ENCODE data around the gene GPR150.

GPR150 gene

GRCh38 chr5:95620030-95620869 is at the start of gene GPR150:
TSS of gene GPR150 (plus strand) at chr5:95620087. CDS start at chr5:95620276, 189 bp downstream.
- no peak for DNase-seq (ENCODE audit: low read depth)

GRCh38 chr5:95572016-95572415 is 47.9 kb upstream of the GPR150 start:
- DNase-seq (ENCODE audit: low read depth) = no peak

- no peak for DNase-seq (ENCODE audit: low read depth)
Observed at GRCh38 chr5:95581576-95581975, 38.3 kb upstream of the GPR150 start.

DNA sequence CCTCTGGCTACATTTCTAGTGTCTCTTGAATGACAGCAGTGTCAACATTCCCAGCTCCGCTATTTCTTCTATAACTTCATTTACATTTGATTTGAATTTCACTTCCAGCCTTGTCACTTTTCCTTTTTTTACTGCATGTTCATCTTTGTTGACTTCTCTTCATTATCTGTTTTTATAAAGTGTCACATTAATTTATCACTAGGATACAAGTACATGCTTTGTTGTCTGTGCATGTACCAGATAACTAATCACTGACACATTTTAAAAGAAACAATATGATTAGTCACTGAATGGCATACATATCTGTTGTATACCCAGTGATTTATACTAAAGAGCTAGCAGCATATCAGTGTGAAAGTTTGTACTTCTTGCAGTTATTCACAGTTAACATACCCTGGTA is 35.9 kb upstream of the GPR150 start:
- no peak for DNase-seq (ENCODE audit: low read depth)

GRCh38 chr5:95590880-95591279 is 29.0 kb upstream of the GPR150 start:
- DNase-seq (ENCODE audit: low read depth) = no peak

GRCh38 chr5:95591490-95591901 is 28.4 kb upstream of the GPR150 start:
- no peak for DNase-seq (ENCODE audit: low read depth)

DNA sequence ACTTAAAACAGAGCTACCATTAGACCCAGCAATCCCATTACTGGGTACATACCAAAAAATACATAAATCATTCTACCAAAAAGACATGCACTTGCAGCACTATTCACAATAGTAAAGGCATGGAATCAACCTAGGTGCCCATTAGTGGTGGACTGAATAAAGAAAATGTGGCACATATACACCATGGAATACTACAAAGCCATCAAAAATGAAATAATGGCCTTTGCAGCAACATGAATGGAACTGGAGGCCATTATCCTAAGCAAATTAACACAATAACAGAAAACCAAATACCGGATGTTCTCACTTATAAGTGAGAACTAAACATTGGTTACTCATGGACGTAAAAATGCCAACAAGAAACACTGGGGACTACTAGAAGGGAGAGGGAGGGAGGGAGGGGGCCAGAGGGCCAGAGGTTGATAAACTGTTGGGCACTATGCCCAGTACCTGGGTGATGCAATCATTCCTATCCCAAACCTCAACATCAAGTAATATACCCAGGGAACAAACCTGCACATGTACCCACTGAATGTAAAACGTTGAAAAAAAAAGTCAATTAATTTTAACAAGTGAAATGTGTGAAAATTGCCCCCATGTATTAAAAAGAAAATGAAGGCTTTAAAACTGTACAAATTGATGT is 24.5 kb upstream of the GPR150 start:
- DNase-seq (ENCODE audit: low read depth) = no peak

GRCh38 chr5:95599252-95599651 is 20.6 kb upstream of the GPR150 start:
- DNase-seq (ENCODE audit: low read depth) = no peak

- no peak for DNase-seq (ENCODE audit: low read depth)
Observed at GRCh38 chr5:95600557-95600956, 19.3 kb upstream of the GPR150 start.

DNA sequence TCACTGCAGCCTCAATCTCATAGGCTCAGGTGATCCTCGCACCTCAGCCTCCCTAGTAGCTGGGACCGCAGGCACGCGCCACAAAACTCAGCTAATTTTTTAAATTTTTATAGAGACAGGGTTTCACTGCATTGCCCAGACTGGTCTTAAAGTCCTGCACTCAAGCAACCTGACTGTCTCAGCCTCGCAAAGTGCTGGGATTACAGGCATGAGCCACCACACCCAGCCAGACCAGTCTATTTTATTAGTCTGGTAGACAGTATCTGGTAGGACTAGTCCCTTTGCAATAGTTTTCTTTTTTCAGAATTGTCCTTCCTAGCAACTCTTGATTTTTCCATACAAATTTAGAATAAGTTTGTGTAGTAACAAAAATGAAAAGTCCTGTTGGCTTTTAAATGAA is 14.1 kb upstream of the GPR150 start:
- DNase-seq (ENCODE audit: low read depth) = no peak

DNA sequence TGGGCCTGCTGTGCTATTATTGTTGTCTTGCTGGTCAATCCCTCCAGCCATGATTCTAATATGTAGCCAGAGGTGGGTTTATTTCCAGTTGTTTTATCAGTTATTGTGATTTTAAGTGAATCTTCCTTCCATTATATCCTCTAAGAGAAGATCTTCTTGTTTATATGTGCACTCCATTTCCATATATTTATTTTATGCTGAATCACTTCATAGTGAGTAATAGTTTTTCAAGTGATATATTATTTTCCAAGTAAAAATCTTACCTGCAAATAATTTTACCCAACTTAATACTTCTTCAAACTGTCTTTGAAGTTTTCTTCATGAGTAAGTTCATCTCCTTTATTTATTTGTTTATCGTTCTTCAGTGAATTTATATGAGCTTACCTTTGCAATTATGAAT is 13.5 kb upstream of the GPR150 start:
- no peak for DNase-seq (ENCODE audit: low read depth)

DNA sequence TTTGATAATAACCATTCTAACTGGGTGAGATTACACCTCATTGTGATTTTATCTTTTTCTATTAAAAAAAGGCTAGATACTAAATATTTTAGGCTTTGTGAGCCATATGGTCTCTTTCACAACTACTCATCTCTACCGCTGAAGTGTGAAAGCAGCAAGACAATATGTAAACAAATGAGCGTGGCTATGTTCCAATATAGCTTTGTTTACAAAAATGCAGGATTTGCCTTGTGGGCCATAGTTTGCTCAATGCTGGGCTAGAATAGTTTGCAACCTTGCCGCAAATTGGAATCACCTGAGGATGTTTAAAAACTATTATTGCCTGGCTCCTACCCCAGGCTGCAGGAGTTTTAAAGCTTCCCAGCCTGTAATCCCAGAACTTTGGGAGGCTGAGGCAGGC is 10.2 kb upstream of the GPR150 start:
- no peak for DNase-seq (ENCODE audit: low read depth)

- DNase-seq (ENCODE audit: low read depth) = no peak
Observed at GRCh38 chr5:95610546-95610945, 9.3 kb upstream of the GPR150 start.

DNA sequence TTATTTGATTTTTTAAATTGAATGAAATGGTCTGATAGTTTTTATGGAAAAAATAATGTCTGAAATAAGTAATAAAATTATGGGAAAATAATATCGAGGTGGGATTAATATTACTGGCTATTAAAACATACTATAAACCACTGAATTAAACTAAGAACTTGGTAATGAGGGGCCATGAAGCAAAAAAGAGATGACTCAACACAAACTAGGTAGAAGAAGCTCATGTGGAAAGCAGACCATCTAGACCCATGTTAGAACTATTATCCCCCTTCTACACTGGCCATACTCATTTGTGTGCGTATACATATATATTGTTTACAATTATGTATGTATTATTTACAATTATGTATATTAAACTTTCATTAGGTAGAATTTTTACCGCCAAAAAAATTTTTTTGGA is 8.5 kb upstream of the GPR150 start:
- DNase-seq (ENCODE audit: low read depth) = no peak

GRCh38 chr5:95613514-95613913 is 6.4 kb upstream of the GPR150 start:
- DNase-seq (ENCODE audit: low read depth) = no peak

- DNase-seq (ENCODE audit: low read depth) = no peak
Observed at GRCh38 chr5:95615164-95615467, 4.8 kb upstream of the GPR150 start.

GRCh38 chr5:95617057-95617456 is 2.8 kb upstream of the GPR150 start:
- DNase-seq (ENCODE audit: low read depth) = no peak

- no peak for DNase-seq (ENCODE audit: low read depth)
Observed at GRCh38 chr5:95619096-95619495, 791 bp upstream of the GPR150 start.

DNA sequence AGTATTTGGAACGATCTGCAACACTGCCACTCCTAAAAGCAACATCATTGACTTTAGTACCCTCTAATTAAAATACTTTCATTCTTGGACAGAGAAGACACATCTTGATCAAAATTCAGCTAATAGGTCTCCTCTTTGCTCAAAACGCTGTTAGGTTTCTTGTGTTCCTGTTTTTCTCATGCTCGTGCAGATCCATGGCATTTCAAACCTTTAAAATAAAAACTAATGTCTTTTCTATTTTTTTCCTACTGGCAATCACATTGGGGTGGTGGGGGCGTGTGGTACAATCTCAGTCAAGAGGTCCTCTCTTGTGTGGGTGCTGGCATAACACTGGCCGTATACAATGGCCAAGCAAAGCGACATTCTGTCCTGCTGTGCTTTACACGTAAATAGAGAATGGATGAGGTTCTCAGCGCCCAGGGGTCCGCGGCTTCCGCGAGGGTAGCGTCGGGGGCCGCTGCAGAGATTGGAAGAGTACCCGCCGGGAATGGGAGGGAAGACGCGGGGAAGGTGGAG is 315 bp upstream of the GPR150 start:
- DNase-seq (ENCODE audit: low read depth) = no peak

DNA sequence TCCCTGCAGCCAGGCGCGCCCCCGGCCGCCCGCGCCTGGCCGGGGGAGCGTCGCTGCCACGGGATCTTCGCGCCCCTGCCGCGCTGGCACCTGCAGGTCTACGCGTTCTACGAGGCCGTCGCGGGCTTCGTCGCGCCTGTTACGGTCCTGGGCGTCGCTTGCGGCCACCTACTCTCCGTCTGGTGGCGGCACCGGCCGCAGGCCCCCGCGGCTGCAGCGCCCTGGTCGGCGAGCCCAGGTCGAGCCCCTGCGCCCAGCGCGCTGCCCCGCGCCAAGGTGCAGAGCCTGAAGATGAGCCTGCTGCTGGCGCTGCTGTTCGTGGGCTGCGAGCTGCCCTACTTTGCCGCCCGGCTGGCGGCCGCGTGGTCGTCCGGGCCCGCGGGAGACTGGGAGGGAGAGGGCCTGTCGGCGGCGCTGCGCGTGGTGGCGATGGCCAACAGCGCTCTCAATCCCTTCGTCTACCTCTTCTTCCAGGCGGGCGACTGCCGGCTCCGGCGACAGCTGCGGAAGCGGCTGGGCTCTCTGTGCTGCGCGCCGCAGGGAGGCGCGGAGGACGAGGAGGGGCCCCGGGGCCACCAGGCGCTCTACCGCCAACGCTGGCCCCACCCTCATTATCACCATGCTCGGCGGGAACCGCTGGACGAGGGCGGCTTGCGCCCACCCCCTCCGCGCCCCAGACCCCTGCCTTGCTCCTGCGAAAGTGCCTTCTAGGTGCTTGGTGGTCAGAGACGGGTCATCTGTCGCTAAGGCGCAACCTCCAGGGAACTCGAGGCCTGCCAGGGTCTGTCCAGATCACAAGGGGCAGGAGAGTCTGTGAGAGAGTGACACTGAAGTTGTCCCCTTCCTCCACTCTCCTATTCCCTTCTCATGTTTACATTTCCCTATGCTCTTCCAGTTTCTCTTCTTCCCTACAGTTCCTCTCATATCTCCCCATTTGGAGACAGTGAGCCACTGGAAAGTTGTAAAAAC is 1.3 kb downstream of the GPR150 start:
- DNase-seq (ENCODE audit: low read depth) = no peak

GRCh38 chr5:95621839-95622629 is 2.1 kb downstream of the GPR150 start:
- no peak for DNase-seq (ENCODE audit: low read depth)

- DNase-seq (ENCODE audit: low read depth) = no peak
Observed at GRCh38 chr5:95623706-95624105, 3.8 kb downstream of the GPR150 start.
